Large intestine (tissue), 12 donors: Measurements from ENCODE around the gene CCBE1. TPM values are rescaled to one million over a fixed set of nuclear protein-coding genes. Genes with fewer than 3 reads are reported as not detected.
A peak's percentile ranks its signal among the peaks of the same experiment; 100 is the strongest.
"Not testable (repeated sequence)": the region's sequence is repeated elsewhere in the genome, so short reads cannot be mapped to it uniquely, and the experiment has no call there.

Experiments
- DNase-seq, 2 donors: peaks; one replicate each; pipeline versions ENCODE4 v3.0.0 to v3.0.0-alpha.2; 2013
- H3K27ac ChIP-seq: one replicate; pipeline ENCODE4 v1.5.1; 2013; ENCODE audit warnings: low read length
- H3K27me3 ChIP-seq: 2 replicates; pipeline ENCODE4 v1.6.1; 2013; ENCODE audit warnings: low read length; ENCODE audit not compliant: control insufficient read depth, insufficient read depth
- H3K36me3 ChIP-seq: 2 replicates; pipeline ENCODE4 v1.6.1; 2013; ENCODE audit warnings: low read length; ENCODE audit not compliant: control insufficient read depth, insufficient read depth
- H3K4me1 ChIP-seq: one replicate; pipeline ENCODE4 v1.6.1; 2013; ENCODE audit warnings: low read length; ENCODE audit not compliant: control insufficient read depth, insufficient read depth
- H3K4me3 ChIP-seq: one replicate; pipeline ENCODE4 v1.5.1; 2013; ENCODE audit warnings: low read length
- H3K9me3 ChIP-seq: one replicate; pipeline ENCODE4 v1.6.1; 2013; ENCODE audit warnings: mild to moderate bottlenecking, low read depth, low read length, moderate library complexity; ENCODE audit not compliant: control insufficient read depth
- WGBS: methylation state at CpG from one replicate; pipeline ENCODE4 v1.1.5; 2013; ENCODE audit warnings: low lambda C conversion rate; ENCODE audit not compliant: insufficient coverage; 5-methylcytosine and 5-hydroxymethylcytosine counted together
- long read RNA-seq, 11 donors: transcript quantifications; one replicate each; lab custom pipeline, GENCODE V29; 2026
- polyA plus RNA-seq: library from polyadenylated mRNA; unstranded; fragments of 120-200 nt; gene quantifications from one replicate; pipeline ENCODE4 v1.2.1, GENCODE V29; 2013

The CCBE1 gene
- polyA plus RNA-seq, result 2.5 TPM
- long read RNA-seq, donor 1, full-length matches to known transcripts, result 2 of 2 reads
- long read RNA-seq, donor 1, partial matches to known transcripts, result 0 of 2 reads
- long read RNA-seq, donor 1, other reads (novel, unspliced or antisense), result 0 of 2 reads
- long read RNA-seq, donor 2, result 0 reads
- long read RNA-seq, donor 3, result 0 reads
- long read RNA-seq, donor 4, result 0 reads
- long read RNA-seq, donor 5, result 0 reads
- long read RNA-seq, donor 6, result 0 reads
- long read RNA-seq, donor 7, full-length matches to known transcripts, result 2 of 2 reads
- long read RNA-seq, donor 7, partial matches to known transcripts, result 0 of 2 reads
- long read RNA-seq, donor 7, other reads (novel, unspliced or antisense), result 0 of 2 reads
- long read RNA-seq, donor 8, result 0 reads
- long read RNA-seq, donor 9, result 0 reads
- long read RNA-seq, donor 10, full-length matches to known transcripts, result 1 of 1 reads
- long read RNA-seq, donor 10, partial matches to known transcripts, result 0 of 1 reads
- long read RNA-seq, donor 10, other reads (novel, unspliced or antisense), result 0 of 1 reads
- long read RNA-seq, donor 11, result 0 reads

- H3K27me3 ChIP-seq, result peaks cover 54% of the 10 kb centered on the region
- H3K4me3 ChIP-seq, result peak within 1 kb of the TSS; percentile 49
- peaks cover 4% of the 10 kb centered on the region for H3K9me3 ChIP-seq
- H3K27ac ChIP-seq, result no peak within 1 kb of the TSS
- no peaks in the 10 kb centered on the region for H3K36me3 ChIP-seq
- peaks cover 29% of the 10 kb centered on the region for H3K4me1 ChIP-seq
- peak; percentile 29 to 72 for DNase-seq
- no CpG with 5 or more reads among the region's 46 CpGs for WGBS
Measured at GRCh38 chr18:59697236-59697932, at the start of gene CCBE1. Gene CCBE1 (minus strand): TSS chr18:59697423.

- no peaks in the 10 kb centered on the region for H3K9me3 ChIP-seq
- no peaks in the 10 kb centered on the region for H3K36me3 ChIP-seq
- no peaks in the 10 kb centered on the region for H3K4me1 ChIP-seq
- no CpG with 5 or more reads among the region's 4 CpGs for WGBS
- no peak overlapping the region for H3K27ac ChIP-seq
- no peak for DNase-seq
- H3K4me3 ChIP-seq, result no peak overlapping the region
- H3K27me3 ChIP-seq, result no peaks in the 10 kb centered on the region
Measured at GRCh38 chr18:59744271-59744721, 47.1 kb upstream of the CCBE1 start.

GRCh38 chr18:59743566-59743965, 46.3 kb upstream of the CCBE1 start:
- Histone ChIP-seq H3K9me3 (no peaks in the 10 kb centered on the region), H3K4me1 (no peaks in the 10 kb centered on the region), H3K27ac (no peak overlapping the region), H3K36me3 (no peaks in the 10 kb centered on the region), H3K27me3 (no peaks in the 10 kb centered on the region), H3K4me3 (no peak overlapping the region)
- no peak for DNase-seq
- WGBS, result 60% methylated on average over 1 of the region's 3 CpGs

GRCh38 chr18:59742325-59743111, 45.3 kb upstream of the CCBE1 start:
- H3K36me3 ChIP-seq, result no peaks in the 10 kb centered on the region
- no peak for DNase-seq
- no peaks in the 10 kb centered on the region for H3K27me3 ChIP-seq
- H3K4me1 ChIP-seq, result no peaks in the 10 kb centered on the region
- H3K4me3 ChIP-seq, result no peak overlapping the region
- 53% methylated on average over 3 of the region's 8 CpGs for WGBS
- no peaks in the 10 kb centered on the region for H3K9me3 ChIP-seq
- H3K27ac ChIP-seq, result no peak overlapping the region

GRCh38 chr18:59740141-59740540, 42.9 kb upstream of the CCBE1 start:
- Histone ChIP-seq H3K9me3 (no peaks in the 10 kb centered on the region), H3K27ac (no peak overlapping the region), H3K4me3 (no peak overlapping the region), H3K36me3 (no peaks in the 10 kb centered on the region), H3K27me3 (no peaks in the 10 kb centered on the region), H3K4me1 (no peaks in the 10 kb centered on the region)
- DNase-seq, result no peak

GRCh38 chr18:59737776-59738300, 40.6 kb upstream of the CCBE1 start:
- H3K4me1 ChIP-seq, result no peaks in the 10 kb centered on the region
- no peak overlapping the region for H3K27ac ChIP-seq
- WGBS, result no CpG with 5 or more reads among the region's 3 CpGs
- no peaks in the 10 kb centered on the region for H3K36me3 ChIP-seq
- H3K27me3 ChIP-seq, result no peaks in the 10 kb centered on the region
- H3K9me3 ChIP-seq, result no peaks in the 10 kb centered on the region
- H3K4me3 ChIP-seq, result no peak overlapping the region
- DNase-seq, result no peak

GRCh38 chr18:59737335-59737734, 40.1 kb upstream of the CCBE1 start:
- H3K27me3 ChIP-seq, H3K36me3 ChIP-seq, H3K4me1 ChIP-seq, DNase-seq, H3K4me3 ChIP-seq, H3K27ac ChIP-seq, H3K9me3 ChIP-seq: not testable (repeated sequence)
- 86% methylated on average over 1 of the region's 7 CpGs for WGBS

GRCh38 chr18:59736061-59736460, 38.8 kb upstream of the CCBE1 start:
- DNase-seq, result no peak
- no peaks in the 10 kb centered on the region for H3K4me1 ChIP-seq
- no peaks in the 10 kb centered on the region for H3K27me3 ChIP-seq
- no peak overlapping the region for H3K4me3 ChIP-seq
- 50% methylated on average over 1 of the region's 2 CpGs for WGBS
- no peaks in the 10 kb centered on the region for H3K36me3 ChIP-seq
- no peak overlapping the region for H3K27ac ChIP-seq
- H3K9me3 ChIP-seq, result no peaks in the 10 kb centered on the region

GRCh38 chr18:59735269-59735860, 38.1 kb upstream of the CCBE1 start:
- H3K27me3 ChIP-seq, result no peaks in the 10 kb centered on the region
- no peaks in the 10 kb centered on the region for H3K9me3 ChIP-seq
- no peak for DNase-seq
- H3K4me3 ChIP-seq, result no peak overlapping the region
- no peak overlapping the region for H3K27ac ChIP-seq
- H3K36me3 ChIP-seq, result no peaks in the 10 kb centered on the region
- H3K4me1 ChIP-seq, result no peaks in the 10 kb centered on the region
- no CpG with 5 or more reads among the region's 2 CpGs for WGBS

GRCh38 chr18:59733421-59733820, 36.2 kb upstream of the CCBE1 start:
- Histone ChIP-seq H3K36me3 (no peaks in the 10 kb centered on the region), H3K27ac (no peak overlapping the region), H3K9me3 (no peaks in the 10 kb centered on the region), H3K4me3 (no peak overlapping the region), H3K4me1 (no peaks in the 10 kb centered on the region), H3K27me3 (no peaks in the 10 kb centered on the region)
- WGBS, result no CpG with 5 or more reads among the region's 1 CpG
- DNase-seq, result no peak
